Fibroblast of the aortic adventitia (primary cell): ENCODE results near the gene CHRDL1. TPM values are rescaled to one million over a fixed set of nuclear protein-coding genes. Genes with fewer than 3 reads are reported as not detected.
"Not testable (repeated sequence)": the region's sequence is repeated elsewhere in the genome, so short reads cannot be mapped to it uniquely, and the experiment has no call there.

Source experiments
- DNase-seq: peaks from one replicate; pipeline ENCODE4 v3.0.0-alpha.2; 2010; ENCODE audit warnings: low read depth
- H3K4me3 ChIP-seq: 2 replicates; pipeline ENCODE4 v1.5.1; 2011; ENCODE audit warnings: low read depth, mild to moderate bottlenecking, control low read depth, low read length, moderate library complexity
- total RNA-seq: library from RNA; depleted of rRNA; stranded (reverse); fragments of >200 nt; gene quantifications from 2 replicates; pipeline ENCODE4 v1.2.3, GENCODE V29; 2012; ENCODE audit warnings: low replicate concordance
- TF ChIP-seq, protein P1 (sequence below): IDR thresholded peaks from 2 replicates; pipeline ENCODE4 v1.5.1; 2011; ENCODE audit warnings: mild to moderate bottlenecking, low read length, control low read depth, inconsistent platforms; ENCODE audit not compliant: insufficient read depth

Gene CHRDL1
- total RNA-seq, 1 donor = 1.2 TPM

DNA sequence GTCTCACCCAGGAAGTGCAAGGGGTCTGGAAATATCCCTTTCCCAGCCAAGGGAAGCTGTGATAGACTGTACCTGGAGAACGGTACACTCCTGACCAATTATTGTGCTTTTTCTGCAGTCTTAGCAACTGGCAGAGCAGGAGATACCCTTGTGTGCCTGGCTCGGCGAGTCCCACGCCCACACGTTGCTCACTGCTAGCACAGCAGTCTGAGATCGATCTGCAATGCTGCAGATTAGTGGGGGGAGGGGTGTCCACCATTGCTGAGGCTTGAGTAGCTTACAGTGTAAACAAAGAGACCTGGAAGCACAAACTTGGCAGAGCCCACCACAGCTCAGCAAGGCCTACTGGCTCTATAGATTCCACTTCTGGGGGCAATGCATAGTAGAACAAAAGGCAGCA lies 138.5 kb downstream of the CHRDL1 start:
- DNase-seq = no peak
- TF ChIP-seq, protein P1, sequence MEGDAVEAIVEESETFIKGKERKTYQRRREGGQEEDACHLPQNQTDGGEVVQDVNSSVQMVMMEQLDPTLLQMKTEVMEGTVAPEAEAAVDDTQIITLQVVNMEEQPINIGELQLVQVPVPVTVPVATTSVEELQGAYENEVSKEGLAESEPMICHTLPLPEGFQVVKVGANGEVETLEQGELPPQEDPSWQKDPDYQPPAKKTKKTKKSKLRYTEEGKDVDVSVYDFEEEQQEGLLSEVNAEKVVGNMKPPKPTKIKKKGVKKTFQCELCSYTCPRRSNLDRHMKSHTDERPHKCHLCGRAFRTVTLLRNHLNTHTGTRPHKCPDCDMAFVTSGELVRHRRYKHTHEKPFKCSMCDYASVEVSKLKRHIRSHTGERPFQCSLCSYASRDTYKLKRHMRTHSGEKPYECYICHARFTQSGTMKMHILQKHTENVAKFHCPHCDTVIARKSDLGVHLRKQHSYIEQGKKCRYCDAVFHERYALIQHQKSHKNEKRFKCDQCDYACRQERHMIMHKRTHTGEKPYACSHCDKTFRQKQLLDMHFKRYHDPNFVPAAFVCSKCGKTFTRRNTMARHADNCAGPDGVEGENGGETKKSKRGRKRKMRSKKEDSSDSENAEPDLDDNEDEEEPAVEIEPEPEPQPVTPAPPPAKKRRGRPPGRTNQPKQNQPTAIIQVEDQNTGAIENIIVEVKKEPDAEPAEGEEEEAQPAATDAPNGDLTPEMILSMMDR = no peak

GRCh38 chrX:110654280-110654679 lies 141.3 kb downstream of the CHRDL1 start:
- not testable (repeated sequence) for H3K4me3 ChIP-seq, DNase-seq

More for the DNA sequence above, 138.5 kb downstream of the CHRDL1 start:
- H3K4me3 ChIP-seq = no peak overlapping the region

GRCh38 chrX:110646386-110646785 lies 149.2 kb downstream of the CHRDL1 start:
- TF ChIP-seq, protein P1 = no peak
- H3K4me3 ChIP-seq = no peak overlapping the region
- DNase-seq = no peak
